ENCODE results near the gene IGF1R. TPM values are rescaled to one million over a fixed set of nuclear protein-coding genes. Genes with fewer than 3 reads are reported as not detected.

The IGF1R gene
- total and polyA plus RNA-seq, 2 of the 8 experiments (the other 6 are each of a cell fraction or from before 2014, with no cell fraction given): 32.9 to 109 TPM

- Histone ChIP-seq H2BK15ac (ENCODE audit: low read length) (no peak overlapping the region), H2BK5ac (ENCODE audit: low read depth, low read length) (no peak overlapping the region), H4K8ac (ENCODE audit: extremely low read depth, insufficient read depth, low read length) (no peak overlapping the region), H3K4me1 (replicated peaks in 1 of 4; ENCODE audit: control insufficient read depth in 3 of 4, insufficient read depth in 4 of 4, low read length in 3 of 4) (peaks cover 10 to 31% (median 23%) of the 10 kb centered on the region in 4 experiments), H3K9ac (replicated peaks in 1 of 4; ENCODE audit: extremely low read depth in 1 of 4, low read depth in 3 of 4, low read length in 3 of 4) (no peak overlapping the region), H3K56ac (replicated peaks; ENCODE audit: insufficient read length, low read depth, low read length) (no peak overlapping the region), H3K79me1 (ENCODE audit: low read depth, low read length) (peaks cover 15% of the 10 kb centered on the region), H2BK20ac (ENCODE audit: low read length) (no peak overlapping the region), H3K79me2 (ENCODE audit: control insufficient read depth in 1 of 2, insufficient read depth in 2 of 2, low read length in 2 of 2) (peaks cover 31 to 96% of the 10 kb centered on the region in 2 experiments), H2AK5ac (ENCODE audit: low read depth, low read length) (no peak overlapping the region), H4K5ac (ENCODE audit: insufficient read length, low read depth, low read length) (no peak overlapping the region), H3K4me2 (ENCODE audit: insufficient read depth in 1 of 2, low read depth in 2 of 2, low read length in 2 of 2) (no peak overlapping the region; a peak in 1 of 4 replicates), H3K36me3 (ENCODE audit: control insufficient read depth in 2 of 4, insufficient read depth in 4 of 4, low read length in 3 of 4) (no peaks in the 10 kb centered on the region), H4K91ac (replicated peaks; ENCODE audit: insufficient read length, low read length) (no peak overlapping the region), H3K4me3 (ENCODE audit: extremely low read depth in 1 of 4, insufficient read depth in 2 of 4, low read depth in 3 of 4, low read length in 4 of 4) (no peak overlapping the region), H3K9me3 (ENCODE audit: insufficient read depth in 2 of 2, low read depth in 1 of 2, low read length in 1 of 2) (no peaks in the 10 kb centered on the region), H4K20me1 (replicated peaks in 1 of 2; ENCODE audit: control insufficient read depth in 1 of 2, insufficient read depth in 2 of 2, low read length in 2 of 2) (peaks cover 18 to 19% of the 10 kb centered on the region in 2 experiments), H3K18ac (ENCODE audit: extremely low read depth, low read length) (no peak overlapping the region), H2BK120ac (replicated peaks; ENCODE audit: low read depth, low read length) (no peak overlapping the region), H2BK12ac (ENCODE audit: low read depth, low read length) (no peak overlapping the region), H3K4ac (replicated peaks; ENCODE audit: insufficient read length, low read depth, low read length) (no peak overlapping the region), H3K14ac (ENCODE audit: insufficient read length) (no peak overlapping the region), H3K23me2 (ENCODE audit: low read depth, low read length) (no peaks in the 10 kb centered on the region), H3K23ac (ENCODE audit: insufficient read length) (no peak overlapping the region), H2AFZ (ENCODE audit: low read length) (no peak overlapping the region), H3K27me3 (replicated peaks in 1 of 4; ENCODE audit: control insufficient read depth in 3 of 4, extremely low read depth in 1 of 4, insufficient read depth in 3 of 4, low read length in 3 of 4) (no peaks in the 10 kb centered on the region), H3K27ac (ENCODE audit: low read depth, low read length) (no peak overlapping the region)
- DNase-seq (ENCODE audit: low read depth in 1 of 2, low spot score in 2 of 2) (no peak), FAIRE-seq (no peak)
- WGBS, 2 experiments (ENCODE audit: extremely low coverage in 1 of 2, insufficient coverage in 1 of 2, insufficient read length in 1 of 2, insufficient replicate concordance in 2 of 2, low coverage in 1 of 2, low lambda C conversion rate in 2 of 2, missing lambda C conversion rate in 1 of 2): 50% methylated on average over 3 of the region's 3 CpGs; no CpG with 5 or more reads in 1 of the 2 experiments
- POLR2A ChIA-PET (ENCODE audit: partially characterized antibody): interaction anchor here (1.5 kb wide), 1 partner anchor 80 kb away, joined by 4 read pairs; no protein-coding TSS in a partner anchor
- CTCF ChIA-PET (ENCODE audit: partially characterized antibody): interaction anchor here (0.5 to 1.7 kb wide), 8 partner anchors 29 to 389 kb away, joined by 3 to 4 read pairs (median 3); no protein-coding TSS in a partner anchor
- TF ChIP-seq SAP30 (IDR thresholded peaks at IDR 0.05; ENCODE audit: insufficient read depth, insufficient replicate concordance, low read length): no peak
- TF ChIP-seq SIX5 (IDR thresholded peaks at IDR 0.05; ENCODE audit: low read depth, low read length): no peak
- no peak for TF ChIP-seq TBP (IDR thresholded peaks at IDR 0.05; ENCODE audit: low read depth, low read length)
- no peak for TF ChIP-seq BACH1 (IDR thresholded peaks at IDR 0.05; ENCODE audit: low read length)
- no peak for TF ChIP-seq SP2 (IDR thresholded peaks at IDR 0.05; ENCODE audit: low read length)
- TF ChIP-seq RFX5 (IDR thresholded peaks at IDR 0.05; ENCODE audit: borderline replicate concordance, low read depth, low read length): no peak
- TF ChIP-seq POLR2AphosphoS5 (IDR thresholded peaks at IDR 0.05; ENCODE audit: low read depth, low read length): no peak
- TF ChIP-seq CBX5 (IDR thresholded peaks at IDR 0.05; ENCODE audit: low read depth, low read length): no peak
- TF ChIP-seq, protein P1, sequence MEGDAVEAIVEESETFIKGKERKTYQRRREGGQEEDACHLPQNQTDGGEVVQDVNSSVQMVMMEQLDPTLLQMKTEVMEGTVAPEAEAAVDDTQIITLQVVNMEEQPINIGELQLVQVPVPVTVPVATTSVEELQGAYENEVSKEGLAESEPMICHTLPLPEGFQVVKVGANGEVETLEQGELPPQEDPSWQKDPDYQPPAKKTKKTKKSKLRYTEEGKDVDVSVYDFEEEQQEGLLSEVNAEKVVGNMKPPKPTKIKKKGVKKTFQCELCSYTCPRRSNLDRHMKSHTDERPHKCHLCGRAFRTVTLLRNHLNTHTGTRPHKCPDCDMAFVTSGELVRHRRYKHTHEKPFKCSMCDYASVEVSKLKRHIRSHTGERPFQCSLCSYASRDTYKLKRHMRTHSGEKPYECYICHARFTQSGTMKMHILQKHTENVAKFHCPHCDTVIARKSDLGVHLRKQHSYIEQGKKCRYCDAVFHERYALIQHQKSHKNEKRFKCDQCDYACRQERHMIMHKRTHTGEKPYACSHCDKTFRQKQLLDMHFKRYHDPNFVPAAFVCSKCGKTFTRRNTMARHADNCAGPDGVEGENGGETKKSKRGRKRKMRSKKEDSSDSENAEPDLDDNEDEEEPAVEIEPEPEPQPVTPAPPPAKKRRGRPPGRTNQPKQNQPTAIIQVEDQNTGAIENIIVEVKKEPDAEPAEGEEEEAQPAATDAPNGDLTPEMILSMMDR (IDR thresholded peaks at IDR 0.05; ENCODE audit: control extremely low read depth in 1 of 3, insufficient read depth in 1 of 3, low read depth in 1 of 3, low read length in 3 of 3): no peak
- TF ChIP-seq CBX8 (IDR thresholded peaks at IDR 0.05; ENCODE audit: borderline replicate concordance, low read depth, low read length): no peak
- TF ChIP-seq BRCA1 (IDR thresholded peaks at IDR 0.05; ENCODE audit: low read depth, low read length): no peak
- TF ChIP-seq BCL11A (IDR thresholded peaks at IDR 0.05; ENCODE audit: low read depth in 2 of 2, low read length in 2 of 2): no peak
Measured at GRCh38 chr15:98770984-98771383, 122.6 kb downstream of the IGF1R start.
